ENCODE data around the gene PTPRN2. TPM values are rescaled to one million over a fixed set of nuclear protein-coding genes. Genes with fewer than 3 reads are reported as not detected.

The PTPRN2 gene
- total and polyA plus RNA-seq, 7 donors: 3.2 to 7.1 (median 5.5) TPM

GRCh38 chr7:158560386-158560785, 27.2 kb downstream of the PTPRN2 start:
- no peak overlapping the region for H3K4me3 ChIP-seq
- no peaks in the 10 kb centered on the region for H3K27me3 ChIP-seq
- no peaks in the 10 kb centered on the region for H3K9me3 ChIP-seq
- H3K27ac ChIP-seq: no peak overlapping the region
- H3K4me1 ChIP-seq: peaks cover 0 to 7% (median 0%) of the 10 kb centered on the region in 4 donors
- 97% methylated on average over 12 of the region's 12 CpGs for WGBS, 2 donors
- intact Hi-C loops (cut with DNase I): no loop called here
- no peak for TF ChIP-seq POLR2A (IDR thresholded peaks at IDR 0.05)
- TF ChIP-seq EP300 (IDR thresholded peaks at IDR 0.05): no peak
- no peak for TF ChIP-seq POLR2AphosphoS5 (IDR thresholded peaks at IDR 0.05)
- no peak for TF ChIP-seq CTCF (IDR thresholded peaks at IDR 0.05)
- no peak for DNase-seq
- H3K36me3 ChIP-seq: no peaks in the 10 kb centered on the region

- intact Hi-C loops (cut with DNase I): no loop called here
- H3K4me1 ChIP-seq: peaks cover 0 to 2% (median 0%) of the 10 kb centered on the region in 4 donors
- H3K27me3 ChIP-seq: no peaks in the 10 kb centered on the region
- H3K27ac ChIP-seq: no peak overlapping the region
- no peaks in the 10 kb centered on the region for H3K9me3 ChIP-seq
- no peak for TF ChIP-seq EP300 (IDR thresholded peaks at IDR 0.05)
- TF ChIP-seq POLR2A (IDR thresholded peaks at IDR 0.05): no peak
- no peak for TF ChIP-seq POLR2AphosphoS5 (IDR thresholded peaks at IDR 0.05)
- no peaks in the 10 kb centered on the region for H3K36me3 ChIP-seq
- no peak overlapping the region for H3K4me3 ChIP-seq
- whole genome bisulfite sequencing, 2 donors: 60 to 86% methylated on average over 6 of the region's 6 CpGs
- no peak for DNase-seq
These were observed 28.3 kb downstream of the PTPRN2 start for GRCh38 chr7:158559356-158559755.

DNA sequence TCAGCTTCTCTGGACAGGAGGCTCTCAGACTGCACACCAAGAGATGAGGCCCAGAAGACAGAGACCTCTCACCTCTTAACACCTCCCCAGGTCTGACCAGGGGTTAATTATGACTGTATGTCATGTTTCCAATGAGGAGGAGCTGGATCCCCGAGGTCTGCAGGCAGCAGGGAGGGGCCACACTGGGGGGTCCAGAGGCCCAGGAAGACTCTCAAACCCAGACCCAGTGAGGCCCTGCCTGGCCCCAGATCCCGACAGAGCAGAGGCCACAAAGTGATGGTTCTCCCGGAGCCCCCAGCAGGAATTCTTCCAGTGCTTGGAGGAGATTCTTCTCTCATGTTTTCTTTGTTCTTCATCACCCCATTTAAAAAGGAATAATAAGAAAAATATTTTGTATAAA, 28.8 kb downstream of the PTPRN2 start:
- intact Hi-C loops (cut with DNase I): no loop called here

DNA sequence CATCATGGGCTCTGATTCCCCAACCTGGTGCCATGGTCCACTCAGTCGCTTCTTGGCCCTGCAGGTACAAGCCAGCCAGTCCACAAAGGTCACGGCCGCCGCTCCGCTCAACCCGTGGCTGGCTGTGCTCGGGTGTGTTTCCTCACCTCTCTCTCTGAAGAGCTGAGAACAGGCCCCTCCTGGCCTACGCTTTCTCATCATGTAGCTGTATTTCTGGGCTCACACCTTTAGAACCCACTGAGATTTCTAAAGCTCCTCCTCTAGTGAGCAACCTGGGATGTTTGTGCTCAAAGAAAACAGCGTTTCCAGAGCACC, 30.2 kb downstream of the PTPRN2 start:
- H3K36me3 ChIP-seq: no peaks in the 10 kb centered on the region
- H3K27ac ChIP-seq: no peak overlapping the region
- 93 to 95% methylated on average over 9 of the region's 9 CpGs for WGBS, 2 donors
- no peaks in the 10 kb centered on the region for H3K9me3 ChIP-seq
- no peaks in the 10 kb centered on the region for H3K4me1 ChIP-seq
- no peak overlapping the region for H3K4me3 ChIP-seq
- intact Hi-C loops (cut with DNase I): no loop called here
- no peak for DNase-seq
- H3K27me3 ChIP-seq: no peaks in the 10 kb centered on the region
- TF ChIP-seq EP300 (IDR thresholded peaks at IDR 0.05): no peak
- no peak for TF ChIP-seq CTCF (IDR thresholded peaks at IDR 0.05)
- TF ChIP-seq POLR2AphosphoS5 (IDR thresholded peaks at IDR 0.05): no peak
- TF ChIP-seq POLR2A (IDR thresholded peaks at IDR 0.05): no peak

More for the DNA sequence above, 28.8 kb downstream of the PTPRN2 start:
- no peak for DNase-seq
- Histone ChIP-seq H3K36me3 (no peaks in the 10 kb centered on the region), H3K4me1 (no peaks in the 10 kb centered on the region), H3K4me3 (no peak overlapping the region), H3K9me3 (no peaks in the 10 kb centered on the region), H3K27ac (no peak overlapping the region), H3K27me3 (no peaks in the 10 kb centered on the region)
- TF ChIP-seq EP300 (IDR thresholded peaks at IDR 0.05) (no peak), POLR2AphosphoS5 (IDR thresholded peaks at IDR 0.05) (no peak), CTCF (IDR thresholded peaks at IDR 0.05) (no peak), POLR2A (IDR thresholded peaks at IDR 0.05) (no peak)
- WGBS, 2 donors: 65 to 70% methylated on average over 3 of the region's 3 CpGs

DNA sequence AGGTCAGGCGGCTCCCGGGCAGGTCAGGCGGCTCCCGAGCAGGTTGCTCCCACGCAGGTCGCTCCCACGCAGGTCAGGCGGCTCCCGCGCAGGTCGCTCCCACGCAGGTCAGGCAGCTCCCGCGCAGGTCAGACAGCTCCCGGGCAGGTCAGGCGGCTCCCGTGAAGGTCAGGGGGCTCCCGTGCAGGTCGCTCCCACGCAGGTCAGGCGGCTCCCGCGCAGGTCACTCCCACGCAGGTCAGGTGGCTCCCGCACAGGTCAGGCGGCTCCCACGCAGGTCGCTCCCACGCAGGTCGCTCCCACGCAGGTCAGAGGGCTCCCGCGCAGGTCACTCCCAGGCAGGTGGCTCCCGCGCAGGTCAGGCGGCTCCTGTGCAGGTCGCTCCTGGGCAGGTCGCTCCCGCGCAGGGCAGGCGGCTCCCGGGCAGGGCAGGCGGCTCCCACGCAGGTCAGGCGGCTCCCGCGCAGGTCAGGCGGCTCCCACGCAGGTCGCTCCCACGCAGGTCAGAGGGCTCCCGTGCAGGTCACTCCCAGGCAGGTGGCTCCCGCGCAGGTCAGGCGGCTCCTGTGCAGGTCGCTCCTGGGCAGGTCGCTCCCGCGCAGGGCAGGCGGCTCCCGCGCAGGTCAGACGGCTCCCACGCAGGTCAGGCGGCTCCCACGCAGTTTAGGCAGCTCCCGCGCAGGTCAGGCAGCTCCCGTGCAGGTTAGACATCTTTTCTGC, 30.7 kb downstream of the PTPRN2 start:
- Histone ChIP-seq H3K27ac (no peak overlapping the region), H3K4me3 (no peak overlapping the region), H3K4me1 (no peaks in the 10 kb centered on the region), H3K36me3 (no peaks in the 10 kb centered on the region), H3K9me3 (no peaks in the 10 kb centered on the region), H3K27me3 (no peaks in the 10 kb centered on the region)
- TF ChIP-seq EP300 (IDR thresholded peaks at IDR 0.05): no peak
- TF ChIP-seq POLR2AphosphoS5 (IDR thresholded peaks at IDR 0.05): no peak
- no peak for TF ChIP-seq CTCF (IDR thresholded peaks at IDR 0.05)
- no peak for TF ChIP-seq POLR2A (IDR thresholded peaks at IDR 0.05)
- 97% methylated on average over 69 of the region's 69 CpGs for WGBS, 2 donors
- no peak for DNase-seq
- intact Hi-C loops (cut with DNase I): no loop called here

Data from sigmoid colon (tissue), 7 donors.